Measurements from ENCODE around the gene VASH1.

Gene VASH1

DNA sequence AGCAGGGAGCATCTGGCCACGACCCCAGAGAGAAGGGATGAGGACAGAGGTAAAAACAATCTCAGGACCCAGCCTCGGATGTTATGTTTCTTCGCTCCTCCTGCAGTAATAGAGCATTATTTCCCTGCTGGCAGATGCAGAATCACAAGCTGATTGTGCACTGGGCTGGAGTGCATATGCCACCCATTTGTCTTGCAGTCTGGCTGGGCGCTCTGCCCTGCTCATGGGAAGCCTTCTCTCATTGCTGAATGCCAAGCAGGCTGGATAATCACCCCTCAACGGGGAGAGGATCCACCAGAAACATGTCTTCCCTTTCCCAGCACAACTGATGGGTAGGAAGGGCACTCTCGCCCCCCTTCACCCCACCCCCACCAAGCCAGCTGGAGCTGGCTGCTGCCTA is 8.5 kb upstream of the VASH1 start:
- DNase-seq: no peak

DNA sequence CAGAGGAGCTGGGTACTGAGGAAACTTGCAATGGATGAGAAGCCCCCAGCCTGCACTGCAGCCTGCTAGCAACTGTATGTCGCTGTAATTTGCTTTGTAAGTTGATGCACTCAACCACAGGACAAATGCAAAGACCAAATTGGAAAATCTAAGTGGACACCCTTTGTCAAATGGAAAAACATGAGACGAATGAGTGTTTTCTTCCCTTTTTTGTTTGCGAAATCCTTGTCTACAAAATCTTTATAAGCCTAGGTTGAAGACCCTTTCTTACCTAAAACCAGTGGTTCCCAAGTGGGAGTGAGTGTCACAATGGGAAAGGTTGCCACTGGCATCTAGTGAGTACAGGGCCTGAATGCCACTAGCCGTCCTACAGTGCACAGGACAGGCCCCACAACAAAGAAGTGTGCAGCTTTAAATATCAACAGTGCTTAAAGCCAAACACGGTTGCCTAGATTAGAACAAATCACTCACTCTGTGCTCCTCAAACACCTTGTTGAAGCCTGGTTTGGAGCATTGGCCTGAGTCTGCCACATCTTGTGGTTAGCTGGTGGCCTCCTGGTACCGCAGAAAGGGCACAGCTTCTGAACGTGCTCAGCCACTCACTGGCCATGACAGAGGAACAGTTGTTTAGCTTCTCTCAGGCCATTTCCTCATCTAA is 7.6 kb upstream of the VASH1 start:
- no peak for DNase-seq

DNA sequence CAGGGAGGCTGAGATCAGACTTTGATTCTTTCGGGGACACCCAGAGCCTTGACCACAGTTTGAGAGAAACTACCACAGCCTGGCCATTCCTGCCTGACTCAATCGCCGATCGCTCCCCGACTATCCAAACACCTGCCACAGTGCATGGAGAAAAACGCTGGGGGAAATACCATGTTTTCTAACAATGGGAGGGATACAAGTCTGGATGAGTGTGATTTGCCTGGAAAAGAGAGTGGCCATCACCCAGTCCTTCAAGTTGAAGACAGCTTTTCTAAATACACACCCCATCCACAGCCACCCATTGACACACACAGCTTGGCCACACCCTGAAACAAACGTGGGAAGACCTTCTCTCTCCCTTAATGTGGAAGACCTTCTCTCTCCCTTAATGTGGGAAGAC is 6.7 kb upstream of the VASH1 start:
- no peak for DNase-seq

DNA sequence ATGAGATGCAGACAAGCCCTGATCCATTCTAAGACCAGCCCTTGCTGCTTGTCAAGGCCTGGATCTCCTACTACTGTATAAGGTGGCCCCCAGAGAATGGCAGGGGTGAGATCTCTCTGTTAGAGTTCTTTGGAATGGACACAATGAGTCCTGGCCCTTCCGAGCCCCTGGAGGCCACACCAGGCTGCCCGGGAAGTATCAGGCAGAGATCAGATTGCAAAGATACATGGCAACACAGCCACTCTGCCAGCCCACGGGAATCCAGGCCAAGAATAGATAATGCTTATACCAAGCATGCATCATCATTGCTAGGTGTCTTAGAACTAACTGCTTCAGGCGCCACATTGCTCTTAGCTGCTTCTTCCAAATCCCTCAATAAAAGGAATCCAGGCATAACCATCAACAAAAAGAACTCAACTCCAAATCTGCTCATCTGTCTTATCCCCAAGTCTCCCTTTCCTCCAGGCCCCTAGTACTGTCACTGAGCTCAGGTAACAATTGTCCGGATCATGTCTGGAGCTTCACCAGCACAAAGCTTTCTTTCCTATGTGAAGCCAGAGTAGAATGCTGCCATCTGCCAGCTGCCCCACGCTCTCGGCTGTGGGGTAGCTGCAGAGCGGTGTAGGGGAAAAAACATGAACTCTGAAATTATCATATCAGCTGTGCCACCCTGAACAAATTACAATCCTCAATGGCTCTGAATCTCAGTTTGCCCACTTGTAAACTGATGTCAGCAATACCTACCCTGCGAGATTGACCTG is 5.5 kb upstream of the VASH1 start:
- no peak for DNase-seq

DNA sequence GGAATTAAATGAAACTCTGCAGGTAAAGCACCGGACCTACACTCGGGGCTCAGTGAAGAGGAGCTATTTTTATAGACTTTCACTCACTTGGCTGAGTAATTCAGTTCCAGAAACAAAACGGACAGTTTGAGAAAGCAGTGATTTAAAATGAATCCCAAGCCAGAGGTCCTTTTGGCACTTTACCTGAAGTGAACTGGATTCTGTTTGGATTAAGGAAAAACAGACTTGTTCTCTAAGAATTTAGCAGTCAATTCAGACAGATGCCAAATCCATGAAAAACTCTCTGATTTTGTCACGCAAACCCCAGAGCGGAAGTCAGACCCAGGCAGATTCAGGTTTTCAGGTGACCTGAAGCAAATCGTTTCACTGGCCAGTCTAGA is 4.9 kb upstream of the VASH1 start:
- DNase-seq: no peak

DNA sequence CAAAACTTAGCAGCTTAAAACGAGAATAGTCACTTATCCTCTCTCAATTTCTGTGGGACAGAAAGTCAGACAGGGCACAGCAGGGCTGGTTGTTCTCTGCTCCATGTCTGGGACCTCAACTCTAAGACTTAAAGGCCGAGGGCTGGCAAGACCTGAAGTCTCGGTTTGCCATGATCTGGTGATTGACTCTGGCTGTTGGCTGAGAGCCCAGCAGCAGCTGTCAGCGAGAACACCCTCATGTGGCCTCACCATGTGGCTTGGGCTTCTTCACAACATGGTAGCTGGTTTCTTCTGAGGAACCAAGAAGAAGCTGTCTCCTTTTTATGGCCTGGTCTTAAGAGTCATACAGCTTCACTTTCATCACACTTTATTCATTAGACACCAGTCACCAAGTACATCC is 1.7 kb upstream of the VASH1 start:
- DNase-seq: peak in 1 of 2 donors; percentile 8

DNA sequence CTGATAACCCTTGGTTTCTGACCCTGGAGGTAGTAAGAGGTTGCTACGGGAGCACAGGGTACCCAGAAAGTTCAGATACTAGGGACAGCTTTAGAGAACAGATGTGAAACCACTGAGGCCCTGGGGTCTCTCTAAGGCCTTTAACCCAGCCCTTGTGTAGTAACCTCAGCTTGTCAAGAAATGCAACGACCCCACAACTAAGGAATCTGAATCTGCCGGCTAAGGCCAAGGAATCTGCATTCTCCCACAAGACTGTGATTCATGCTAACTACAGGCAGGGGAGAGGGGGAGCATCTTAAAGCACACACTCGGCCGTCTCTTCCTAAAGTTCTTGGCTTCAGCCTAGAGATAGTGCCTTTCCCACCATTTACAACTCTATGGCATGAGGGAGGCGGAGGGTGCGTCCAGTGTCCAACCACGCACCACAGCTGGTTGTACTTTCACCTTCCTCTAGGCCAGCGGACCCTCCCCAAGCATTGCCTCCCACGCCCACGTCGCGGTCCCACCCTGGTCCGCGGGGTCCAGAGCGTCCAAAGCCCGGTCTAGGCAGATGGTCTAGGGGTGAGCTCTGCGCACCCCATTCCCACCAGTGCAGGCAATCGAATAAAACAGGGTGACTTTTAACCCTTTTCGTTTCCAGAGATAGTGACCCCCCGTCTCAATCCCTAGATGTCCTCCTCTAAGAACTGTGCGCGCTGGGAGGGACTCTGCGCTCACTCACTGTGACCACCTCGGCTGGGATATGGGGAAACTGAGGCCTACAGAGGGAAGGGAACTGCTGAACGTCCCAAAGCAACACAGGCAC is 735 bp upstream of the VASH1 start:
- DNase-seq: peak in 1 of 2 donors; percentile 8

DNA sequence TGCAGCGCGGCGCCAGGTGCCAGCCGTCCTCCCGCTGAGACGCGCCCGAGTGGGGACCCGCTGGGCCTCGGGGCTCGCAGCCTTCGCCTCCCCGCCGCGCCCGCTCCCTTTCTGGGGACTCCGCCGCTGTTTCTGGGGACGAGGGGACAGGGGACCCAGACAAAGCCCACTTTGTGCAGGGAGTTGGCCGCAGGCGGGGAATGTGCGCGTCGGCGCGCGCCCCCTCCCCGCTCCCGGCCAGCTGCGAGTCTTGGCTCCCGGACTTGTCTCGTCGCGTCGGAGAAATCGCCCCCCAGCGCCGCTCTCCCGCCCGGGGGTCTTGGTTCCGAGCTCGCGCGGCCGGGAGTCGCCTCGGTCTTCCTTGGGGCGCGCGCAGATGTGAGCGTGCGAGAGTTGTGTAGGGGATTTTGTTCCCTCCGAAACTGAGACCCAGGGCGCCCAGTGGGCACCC is 717 bp downstream of the VASH1 start:
- peak in 1 of 2 donors; percentile 16 for DNase-seq

DNA sequence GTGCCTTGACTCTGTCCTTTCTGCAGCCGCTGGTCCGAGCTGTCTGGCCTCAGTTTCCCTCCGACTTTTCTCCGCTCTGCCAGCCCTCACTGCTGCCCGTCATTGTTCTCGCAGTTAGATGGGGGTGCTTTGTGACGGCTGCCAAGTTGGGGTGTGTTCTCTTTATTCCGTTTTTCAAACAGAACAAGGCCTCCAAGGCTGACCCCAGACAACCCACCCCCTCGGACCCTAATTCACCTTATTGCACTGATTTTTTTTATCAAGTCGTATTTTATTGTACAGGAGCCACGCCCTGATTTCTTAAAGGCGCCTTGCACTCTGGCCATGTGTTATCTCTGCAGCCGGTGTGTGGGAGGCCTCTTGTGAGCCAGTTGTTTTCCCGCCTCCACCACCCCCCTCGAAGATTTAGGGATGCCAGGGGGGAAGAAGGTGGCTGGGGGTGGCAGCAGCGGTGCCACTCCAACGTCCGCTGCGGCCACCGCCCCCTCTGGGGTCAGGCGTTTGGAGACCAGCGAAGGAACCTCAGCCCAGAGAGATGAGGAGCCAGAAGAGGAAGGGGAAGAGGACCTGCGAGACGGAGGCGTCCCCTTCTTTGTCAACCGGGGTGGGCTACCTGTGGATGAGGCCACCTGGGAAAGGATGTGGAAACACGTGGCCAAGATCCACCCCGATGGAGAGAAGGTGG is 1.3 kb downstream of the VASH1 start:
- peak in 1 of 2 donors; percentile 15 for DNase-seq

DNA sequence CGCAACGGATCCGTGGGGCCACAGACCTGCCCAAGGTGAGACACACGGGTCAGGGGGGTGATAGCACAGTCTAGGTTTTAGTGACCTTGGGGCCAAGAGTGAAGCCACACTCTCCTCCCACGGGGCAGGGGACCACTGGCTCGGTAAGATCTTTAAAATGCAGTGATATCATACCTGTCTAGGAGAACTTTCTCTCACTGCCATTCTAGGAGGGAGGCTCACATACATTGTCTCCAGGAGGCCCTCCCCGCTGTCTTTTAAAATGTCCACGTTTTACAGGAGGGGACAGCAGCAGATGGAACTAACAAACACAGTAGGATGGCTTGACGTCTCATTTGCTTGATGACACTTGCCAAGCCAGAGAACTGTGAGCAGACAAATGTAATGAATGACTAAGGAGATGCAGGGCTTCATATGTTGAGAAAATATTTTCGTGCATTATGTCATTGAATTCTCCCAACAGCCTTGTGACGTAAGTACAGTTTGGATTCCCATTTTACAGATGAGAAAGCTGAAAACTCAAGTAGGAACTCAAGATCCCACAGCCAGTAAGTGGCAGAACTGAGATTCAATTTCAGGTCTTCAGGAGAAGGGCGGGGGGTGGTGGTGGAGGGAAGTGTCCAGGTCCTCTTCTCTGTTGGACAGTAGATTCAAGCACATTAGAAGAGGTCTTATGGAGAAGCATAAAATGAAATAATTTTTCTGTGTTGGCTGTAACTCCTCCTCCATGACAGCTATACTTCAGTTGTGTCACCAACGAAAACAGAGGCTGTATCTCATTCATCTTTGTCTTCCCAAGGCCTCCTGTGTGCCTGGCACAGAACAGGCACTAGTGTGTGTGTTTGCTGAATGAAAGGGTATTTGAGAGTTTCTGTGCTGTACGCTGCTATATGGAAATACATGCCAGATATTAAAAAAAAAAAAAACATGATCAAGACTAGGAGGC is 2.1 kb downstream of the VASH1 start:
- DNase-seq: peak in 1 of 2 donors; percentile 13

DNA sequence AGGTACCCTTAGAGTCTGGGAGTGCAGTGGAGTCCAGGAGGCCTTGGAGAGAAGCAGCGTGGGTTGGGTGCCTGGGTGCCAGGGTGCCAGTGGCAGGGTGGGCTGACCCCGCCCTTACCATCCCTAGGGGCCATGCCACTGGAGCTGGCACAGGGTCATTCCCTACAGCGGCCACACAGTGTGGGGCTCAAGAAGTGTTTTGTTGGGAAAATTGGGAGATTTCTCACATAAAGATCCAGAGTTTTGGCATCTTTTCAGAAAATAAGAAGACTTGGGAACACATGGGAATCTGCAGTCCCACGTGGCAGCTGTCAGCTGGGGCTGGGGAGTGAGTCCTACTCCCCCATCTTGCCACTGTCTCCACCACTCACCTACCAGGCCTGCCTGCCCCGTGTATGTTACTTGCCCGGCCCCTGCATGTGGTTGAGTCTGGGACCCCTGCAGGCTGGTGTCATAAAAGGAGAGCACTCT is 4.2 kb downstream of the VASH1 start:
- peak in 1 of 2 donors; percentile 9 for DNase-seq

DNA sequence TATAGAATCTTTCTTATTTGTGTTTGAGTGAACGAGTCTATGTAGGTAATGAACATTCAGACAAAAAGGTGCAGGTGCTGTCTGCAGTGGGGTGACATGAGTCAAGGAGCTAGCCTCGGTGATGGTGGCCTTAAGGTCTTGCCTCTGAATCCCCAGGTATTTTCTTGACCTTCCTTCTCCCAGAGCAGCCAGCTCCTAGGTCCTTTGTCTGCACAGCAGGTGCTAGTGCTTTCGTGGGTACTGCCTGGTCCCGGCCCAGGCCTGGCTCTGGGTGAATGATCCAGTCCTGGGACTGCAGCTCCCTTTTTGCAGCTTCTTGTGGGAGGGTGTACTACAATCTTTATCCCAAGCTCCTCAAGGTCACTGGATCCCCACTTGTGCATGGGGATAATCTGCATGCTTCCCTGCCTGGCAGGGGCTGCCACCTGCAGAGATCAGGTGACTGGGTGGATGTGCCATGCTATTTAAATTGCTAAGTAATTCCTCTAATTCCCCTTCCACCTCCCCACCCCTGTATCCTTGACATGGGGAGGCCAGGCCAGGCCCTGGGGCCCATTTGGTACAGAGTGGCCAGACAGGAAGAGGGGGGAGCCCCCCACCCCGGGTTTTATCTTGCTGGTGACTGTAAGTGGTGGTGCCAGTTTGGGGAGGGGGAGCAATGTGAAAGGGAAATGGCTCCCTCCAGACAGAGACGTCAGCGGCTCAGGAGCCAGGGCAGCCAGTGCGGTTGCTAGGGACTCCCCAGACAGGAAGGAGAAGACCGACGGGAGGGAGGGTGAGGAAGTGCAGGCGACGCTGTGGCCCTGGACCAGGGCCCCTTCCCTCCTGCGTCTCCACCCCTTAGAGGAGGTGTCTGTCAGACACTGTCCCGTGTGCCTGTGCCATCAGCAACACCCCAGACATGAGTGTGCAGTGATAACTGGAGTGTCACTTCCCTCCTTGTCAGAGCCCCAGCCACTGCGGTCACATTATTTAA is 6.7 kb downstream of the VASH1 start:
- DNase-seq: peak; percentile 58 to 65

DNA sequence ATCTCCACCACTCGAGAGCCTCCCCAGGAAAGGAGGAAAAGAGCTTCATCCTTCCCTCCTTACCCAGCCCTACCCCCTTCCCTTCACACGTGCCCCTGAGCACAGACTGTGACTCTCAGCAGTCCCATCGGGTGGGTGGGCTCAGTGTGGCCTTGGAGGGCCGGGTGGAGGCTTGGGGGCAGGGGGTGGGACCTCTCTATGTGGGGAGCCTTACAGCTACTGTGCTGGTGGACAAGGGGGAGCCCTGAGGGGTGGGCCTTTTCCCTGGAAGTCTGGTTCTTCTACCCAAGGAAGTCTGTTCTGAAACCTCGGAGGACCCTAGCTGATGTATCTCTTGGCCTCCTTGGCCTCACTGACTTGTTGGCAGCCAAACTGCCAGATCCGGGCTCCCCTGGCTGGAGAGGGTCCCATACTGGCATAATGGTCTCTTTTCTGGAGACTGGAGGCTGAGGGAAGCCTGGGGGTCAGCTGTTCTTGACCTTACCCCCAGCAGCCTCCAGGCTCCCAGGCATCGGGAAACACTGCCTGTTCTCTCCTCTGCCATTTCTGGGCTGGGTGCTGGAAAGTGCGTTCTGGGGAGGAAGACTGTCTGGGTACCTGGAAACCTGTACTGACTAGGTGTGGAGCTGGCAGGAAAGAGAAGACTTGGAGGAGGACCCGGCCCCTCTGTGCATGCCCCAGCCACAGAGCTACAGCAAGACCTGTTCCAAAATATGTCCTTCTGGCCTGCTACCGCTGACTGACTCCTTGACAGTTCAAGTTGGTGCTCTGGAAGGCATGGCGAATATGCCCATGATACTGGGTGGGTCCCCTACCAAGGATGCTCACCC is 7.6 kb downstream of the VASH1 start:
- DNase-seq: peak in 1 of 2 donors; percentile 14

DNA sequence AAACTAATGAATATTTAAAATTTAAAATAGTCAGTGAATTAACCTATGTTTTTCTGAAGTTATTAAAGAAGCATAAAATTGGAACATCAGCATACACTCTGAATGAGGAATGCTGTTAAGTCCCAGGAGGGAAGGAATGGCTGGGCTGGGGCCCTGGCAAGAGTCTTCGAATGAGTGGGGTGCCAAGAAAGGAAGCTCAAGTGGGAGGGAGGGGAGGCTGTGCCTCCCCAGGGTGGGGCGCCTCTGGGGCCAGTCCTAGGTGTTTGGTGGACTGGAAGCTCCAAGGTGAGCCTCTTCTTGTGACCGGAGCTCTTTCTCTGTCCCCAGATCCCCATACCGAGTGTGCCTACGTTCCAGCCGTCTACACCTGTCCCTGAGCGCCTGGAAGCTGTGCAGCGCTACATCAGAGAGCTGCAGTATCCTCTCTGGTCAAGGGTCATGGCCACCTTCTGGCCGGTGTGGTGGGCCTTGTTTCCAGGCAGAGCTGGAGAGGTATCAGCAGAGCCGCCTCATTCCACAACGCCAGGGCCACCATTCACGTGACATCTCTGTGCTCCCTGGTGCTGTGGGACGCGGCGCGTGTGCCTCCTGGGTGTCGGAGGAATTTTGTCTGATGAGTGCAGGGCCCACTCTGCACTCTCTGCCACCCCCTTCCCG is 8.5 kb downstream of the VASH1 start:
- peak in 1 of 2 donors; percentile 13 for DNase-seq

DNA sequence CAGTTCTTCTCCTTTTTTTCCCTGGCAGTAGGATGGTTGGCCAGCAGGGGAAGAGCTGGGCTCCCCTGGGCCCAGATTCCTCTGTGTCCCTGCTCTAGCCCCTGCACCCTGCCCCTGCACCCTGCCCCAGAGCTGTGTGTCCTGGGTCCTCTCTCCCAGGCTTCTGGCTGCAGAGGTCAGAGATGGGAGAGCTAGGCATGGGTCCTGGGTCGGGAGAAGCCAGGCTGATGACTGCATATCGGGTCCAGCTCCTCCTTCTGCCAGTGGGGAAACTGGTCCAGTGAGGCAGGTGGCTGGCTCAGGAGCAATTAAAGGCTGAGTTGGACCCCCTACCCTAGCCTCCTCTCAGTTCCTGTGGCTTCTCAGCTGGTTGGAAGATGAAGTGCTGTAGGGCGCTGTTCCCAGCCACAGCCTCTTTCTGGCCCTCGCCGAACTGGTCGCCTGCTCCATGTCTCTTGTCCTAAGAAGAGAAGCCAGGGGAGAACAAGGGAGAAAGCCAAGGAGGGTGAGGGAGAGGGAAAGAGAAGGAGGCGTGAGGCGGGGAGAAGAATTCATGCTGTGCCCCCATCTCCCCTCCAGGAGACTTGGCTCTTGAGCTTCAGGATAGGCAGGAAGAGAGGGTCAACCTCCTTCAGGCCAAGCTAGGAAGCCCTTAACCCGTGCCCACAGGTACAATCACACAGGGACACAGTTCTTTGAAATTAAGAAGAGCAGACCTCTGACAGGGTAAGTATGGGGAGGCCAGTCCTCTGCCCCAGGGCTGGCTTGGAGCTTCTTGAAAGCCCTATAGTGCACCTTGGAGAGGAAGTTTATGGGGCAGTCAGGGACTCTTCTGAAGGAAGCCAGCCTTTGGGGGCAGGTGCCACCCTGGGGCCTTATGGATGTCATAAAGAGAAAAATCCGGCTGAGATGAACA is 9.5 kb downstream of the VASH1 start:
- DNase-seq: peak in 1 of 2 donors; percentile 9

DNA sequence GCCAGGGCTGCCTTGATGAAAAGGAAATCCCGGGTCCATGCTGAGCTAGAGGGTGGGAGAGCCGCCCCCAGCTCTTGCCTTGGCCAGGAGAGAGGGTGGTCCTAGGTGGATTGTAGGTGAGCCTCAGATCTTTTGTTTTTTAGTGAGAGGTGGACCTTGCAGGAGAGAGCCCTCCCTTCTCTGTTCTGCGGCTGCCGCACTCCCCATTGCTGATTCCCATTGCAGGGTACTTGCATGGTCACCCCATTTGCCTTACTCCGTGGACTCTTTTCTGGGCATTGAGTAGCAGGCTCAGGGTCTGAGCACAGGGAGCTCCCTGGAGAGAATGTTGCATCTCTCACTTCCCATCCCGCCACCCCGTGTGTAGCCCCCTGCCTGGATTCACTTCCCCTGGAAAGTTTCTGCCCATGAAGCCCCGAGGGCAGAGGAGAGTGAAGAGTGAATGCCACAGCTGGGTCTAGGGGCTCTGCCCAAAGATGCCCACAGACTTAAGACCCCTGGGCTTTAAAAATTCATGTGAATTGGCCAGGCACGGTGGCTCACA is 10.2 kb downstream of the VASH1 start:
- peak in 1 of 2 donors; percentile 8 for DNase-seq

Data from stimulated activated CD4-positive, alpha-beta T cell treated with anti-CD3 and anti-CD28 coated beads, Interleukin-2, amount 100 ng/mL, for 24 hours (primary cell).